ENCODE data around the gene PRKCE. TPM values are rescaled to one million over a fixed set of nuclear protein-coding genes. Genes with fewer than 3 reads are reported as not detected.

PRKCE gene
- polyA plus RNA-seq, 1 of the 3 experiments (the other 2 are of a cell fraction), result 16.3 TPM

DNA sequence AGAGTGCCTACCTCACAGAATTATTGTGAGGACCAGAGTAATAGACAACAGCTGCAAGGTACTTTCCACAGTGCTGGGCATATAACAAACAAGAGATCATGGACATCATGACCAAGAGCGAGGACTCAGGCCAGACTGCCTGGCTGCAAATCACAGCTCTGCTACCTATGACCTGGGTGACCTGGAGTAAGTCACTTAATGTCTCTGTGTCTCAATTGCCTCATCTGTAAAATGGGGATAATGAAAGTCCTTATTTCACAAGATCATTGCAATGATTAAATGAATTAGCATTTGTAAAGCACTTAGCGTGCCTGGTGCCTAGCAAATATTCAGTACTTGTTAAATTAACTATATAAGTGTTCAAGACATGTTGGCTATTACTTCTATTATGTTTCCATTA lies 59.7 kb downstream of the PRKCE start:
- no peaks in the 10 kb centered on the region for H3K36me3 ChIP-seq (replicated peaks in 1 of 2; ENCODE audit: control insufficient read depth in 1 of 2, insufficient read depth in 2 of 2, low read length in 1 of 2)
- no peak overlapping the region for H3K4me2 ChIP-seq
- H3K4me3 ChIP-seq (ENCODE audit: low read depth in 2 of 2, low read length in 1 of 2), result no peak overlapping the region
- no peaks in the 10 kb centered on the region for H3K27me3 ChIP-seq (ENCODE audit: insufficient read depth)
- CTCF ChIA-PET, result interaction anchor here (0.8 to 1.2 kb wide), 2 partner anchors 18 to 61 kb away, joined by 3 to 4 read pairs; no protein-coding TSS in a partner anchor
- no peak for TF ChIP-seq EZH2phosphoT487 (IDR thresholded peaks at IDR 0.05; ENCODE audit: borderline replicate concordance, low read depth)
- TF ChIP-seq TEAD4 (IDR thresholded peaks at IDR 0.05; ENCODE audit: borderline replicate concordance, insufficient read depth), result no peak
- no peak for TF ChIP-seq NFIC (IDR thresholded peaks at IDR 0.05; ENCODE audit: borderline replicate concordance)
- no peak for TF ChIP-seq TCF12 (IDR thresholded peaks at IDR 0.05)
- no peak for TF ChIP-seq YY1 (IDR thresholded peaks at IDR 0.05; ENCODE audit: low read depth)
- TF ChIP-seq ELF1 (IDR thresholded peaks at IDR 0.05), result no peak
- no peak overlapping the region for H3K9ac ChIP-seq
- POLR2A ChIA-PET, result interaction anchor here (0.6 kb wide), 1 partner anchor 60 kb away, joined by 3 read pairs; the partner anchor contains the start of gene PRKCE
- H4K20me1 ChIP-seq (ENCODE audit: insufficient read depth), result 0 out of 2 replicates have a peak, but pooled peaks cover 4% of the 10 kb centered on the region
- H3K9me2 ChIP-seq, result no peaks in the 10 kb centered on the region
- no peak for DNase-seq
- peaks cover 3 to 21% of the 10 kb centered on the region in 2 experiments; a peak in 2 of 4 replicates for H3K4me1 ChIP-seq (ENCODE audit: control insufficient read depth in 1 of 2, insufficient read depth in 2 of 2, low read depth in 1 of 2, low read length in 1 of 2)
- H2AFZ ChIP-seq (ENCODE audit: low read depth), result no peak overlapping the region
- H3F3A ChIP-seq (replicated peaks; ENCODE audit: insufficient read depth), result no peaks in the 10 kb centered on the region
- no peaks in the 10 kb centered on the region for H3K79me2 ChIP-seq (ENCODE audit: insufficient read depth)
- WGBS (ENCODE audit: low lambda C conversion rate), result 95% methylated on average over 2 of the region's 2 CpGs
- H3K9me3 ChIP-seq, result no peaks in the 10 kb centered on the region
- H3K27ac ChIP-seq (ENCODE audit: low read depth in 2 of 2, low read length in 1 of 2), result no peak overlapping the region

DNA sequence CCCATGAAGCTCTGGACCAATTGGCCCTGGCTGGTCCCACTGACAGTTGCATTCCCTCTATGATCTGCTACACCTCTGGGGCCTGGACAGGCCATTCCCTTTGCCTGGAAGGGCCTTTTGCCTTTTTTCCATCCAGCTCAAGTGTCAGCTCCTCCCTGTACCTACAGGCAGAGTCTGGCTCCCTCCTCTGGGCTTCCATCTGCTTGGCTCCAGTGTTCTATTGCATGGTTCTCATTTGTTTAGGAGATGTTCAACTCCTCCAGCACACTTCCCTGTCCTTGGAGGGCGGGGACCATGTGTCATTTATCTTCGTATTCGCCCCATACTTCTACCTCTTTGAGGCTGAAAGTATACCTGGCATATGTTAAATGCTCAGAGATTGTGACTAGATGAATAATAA lies 61.1 kb downstream of the PRKCE start:
- WGBS (ENCODE audit: low lambda C conversion rate), result 92% methylated on average over 3 of the region's 3 CpGs
- Histone ChIP-seq H3K79me2 (ENCODE audit: insufficient read depth) (no peaks in the 10 kb centered on the region), H3K9me3 (no peaks in the 10 kb centered on the region), H3K27ac (ENCODE audit: low read depth in 2 of 2, low read length in 1 of 2) (no peak overlapping the region), H3K9ac (no peak overlapping the region), H4K20me1 (ENCODE audit: insufficient read depth) (0 out of 2 replicates have a peak, but pooled peaks cover 4% of the 10 kb centered on the region), H3K4me2 (no peak overlapping the region), H3F3A (replicated peaks; ENCODE audit: insufficient read depth) (no peaks in the 10 kb centered on the region), H3K27me3 (ENCODE audit: insufficient read depth) (no peaks in the 10 kb centered on the region), H2AFZ (ENCODE audit: low read depth) (no peak overlapping the region), H3K4me3 (ENCODE audit: low read depth in 2 of 2, low read length in 1 of 2) (no peak overlapping the region), H3K4me1 (ENCODE audit: control insufficient read depth in 1 of 2, insufficient read depth in 2 of 2, low read depth in 1 of 2, low read length in 1 of 2) (peaks cover 0 to 17% of the 10 kb centered on the region in 2 experiments; a peak in 1 of 4 replicates), H3K9me2 (no peaks in the 10 kb centered on the region), H3K36me3 (replicated peaks in 1 of 2; ENCODE audit: control insufficient read depth in 1 of 2, insufficient read depth in 2 of 2, low read length in 1 of 2) (no peaks in the 10 kb centered on the region)
- no peak for DNase-seq
- TF ChIP-seq RFX5 (IDR thresholded peaks at IDR 0.05; ENCODE audit: low read length) (no peak), RAD21 (IDR thresholded peaks at IDR 0.05; ENCODE audit: low read length) (peak; percentile 61), SMC3 (IDR thresholded peaks at IDR 0.05; ENCODE audit: low read depth, low read length) (peak; percentile 37; the same call in 1 of the 2 replicates), CHD2 (IDR thresholded peaks at IDR 0.05; ENCODE audit: low read length, partially characterized antibody) (no peak)
- TF ChIP-seq, protein P1, sequence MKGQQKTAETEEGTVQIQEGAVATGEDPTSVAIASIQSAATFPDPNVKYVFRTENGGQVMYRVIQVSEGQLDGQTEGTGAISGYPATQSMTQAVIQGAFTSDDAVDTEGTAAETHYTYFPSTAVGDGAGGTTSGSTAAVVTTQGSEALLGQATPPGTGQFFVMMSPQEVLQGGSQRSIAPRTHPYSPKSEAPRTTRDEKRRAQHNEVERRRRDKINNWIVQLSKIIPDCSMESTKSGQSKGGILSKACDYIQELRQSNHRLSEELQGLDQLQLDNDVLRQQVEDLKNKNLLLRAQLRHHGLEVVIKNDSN (IDR thresholded peaks at IDR 0.05; ENCODE audit: borderline replicate concordance, low read depth), result no peak
- CTCF ChIA-PET, result interaction anchor here (0.9 to 1.7 kb wide), 5 partner anchors 9 to 66 kb away, joined by 3 to 5 read pairs (median 4); no protein-coding TSS in a partner anchor
- POLR2A ChIA-PET, result interaction anchor here (1.1 kb wide), 1 partner anchor 60 kb away, joined by 3 read pairs; no protein-coding TSS in a partner anchor

DNA sequence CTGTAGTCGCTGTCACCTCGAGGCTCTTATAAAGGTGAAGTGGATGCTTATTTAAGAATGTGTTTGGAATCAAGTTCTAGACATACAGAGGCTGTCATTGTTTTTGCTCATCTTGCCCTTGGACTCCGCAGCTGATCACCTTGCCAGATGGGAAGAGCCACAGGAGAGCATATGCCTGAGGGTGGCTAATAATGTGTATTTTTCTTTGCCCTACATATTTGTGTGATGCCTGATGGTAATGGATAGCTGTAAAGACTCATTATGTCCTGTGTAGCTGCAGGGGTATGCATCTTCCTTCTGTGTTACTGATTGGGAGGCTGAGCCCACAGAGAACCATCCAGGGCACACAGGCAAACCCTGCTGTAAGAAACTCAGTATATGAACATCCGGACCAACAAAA lies 61.7 kb downstream of the PRKCE start:
- H3K36me3 ChIP-seq (replicated peaks in 1 of 2; ENCODE audit: control insufficient read depth in 1 of 2, insufficient read depth in 2 of 2, low read length in 1 of 2), result no peaks in the 10 kb centered on the region
- H3K4me1 ChIP-seq (ENCODE audit: control insufficient read depth in 1 of 2, insufficient read depth in 2 of 2, low read depth in 1 of 2, low read length in 1 of 2), result peaks cover 0 to 17% of the 10 kb centered on the region in 2 experiments; a peak in 1 of 4 replicates
- H4K20me1 ChIP-seq (ENCODE audit: insufficient read depth), result 0 out of 2 replicates have a peak, but pooled peaks cover 4% of the 10 kb centered on the region
- WGBS (ENCODE audit: low lambda C conversion rate), result 91% methylated on average over 4 of the region's 4 CpGs
- H3K9me3 ChIP-seq, result no peaks in the 10 kb centered on the region
- TF ChIP-seq CHD2 (IDR thresholded peaks at IDR 0.05; ENCODE audit: low read length, partially characterized antibody) (no peak), FOXJ3 (CRISPR knock-in tag; IDR thresholded peaks at IDR 0.05) (no peak), RCOR1 (IDR thresholded peaks at IDR 0.05; ENCODE audit: low read length) (no peak), MXI1 (IDR thresholded peaks at IDR 0.05; ENCODE audit: low read depth, low read length) (no peak)
- H3K27ac ChIP-seq (ENCODE audit: low read depth in 2 of 2, low read length in 1 of 2), result no peak overlapping the region
- H3K79me2 ChIP-seq (ENCODE audit: insufficient read depth), result no peaks in the 10 kb centered on the region
- H3K27me3 ChIP-seq (ENCODE audit: insufficient read depth), result no peaks in the 10 kb centered on the region
- H3K4me2 ChIP-seq, result no peak overlapping the region
- ChIA-PET CTCF (interaction anchor here (0.7 to 1.7 kb wide), 4 partner anchors 10 to 66 kb away, joined by 3 to 5 read pairs (median 4); no protein-coding TSS in a partner anchor), POLR2A (interaction anchor here (1.1 kb wide), 1 partner anchor 60 kb away, joined by 3 read pairs; no protein-coding TSS in a partner anchor)
- H3K9ac ChIP-seq, result no peak overlapping the region
- H3K4me3 ChIP-seq (ENCODE audit: low read depth in 2 of 2, low read length in 1 of 2), result no peak overlapping the region
- no peaks in the 10 kb centered on the region for H3K9me2 ChIP-seq
- no peak for DNase-seq
- no peak overlapping the region for H2AFZ ChIP-seq (ENCODE audit: low read depth)
- H3F3A ChIP-seq (replicated peaks; ENCODE audit: insufficient read depth), result no peaks in the 10 kb centered on the region

All from SK-N-SH (cell line).